Stimulated activated CD4-positive, alpha-beta T cell treated with anti-CD3 and anti-CD28 coated beads, Interleukin-12 subunit alpha, Interleukin-12 subunit beta, amount 100 ng/mL, for 4 hours (primary cell): ENCODE measurements around the gene TTC31.
"Not testable (repeated sequence)": the region's sequence is repeated elsewhere in the genome, so short reads cannot be mapped to it uniquely, and the experiment has no call there.

ENCODE experiments used
- DNase-seq: peaks from one replicate; pipeline ENCODE4 v3.0.0-alpha.2; 2020

The TTC31 gene

DNA sequence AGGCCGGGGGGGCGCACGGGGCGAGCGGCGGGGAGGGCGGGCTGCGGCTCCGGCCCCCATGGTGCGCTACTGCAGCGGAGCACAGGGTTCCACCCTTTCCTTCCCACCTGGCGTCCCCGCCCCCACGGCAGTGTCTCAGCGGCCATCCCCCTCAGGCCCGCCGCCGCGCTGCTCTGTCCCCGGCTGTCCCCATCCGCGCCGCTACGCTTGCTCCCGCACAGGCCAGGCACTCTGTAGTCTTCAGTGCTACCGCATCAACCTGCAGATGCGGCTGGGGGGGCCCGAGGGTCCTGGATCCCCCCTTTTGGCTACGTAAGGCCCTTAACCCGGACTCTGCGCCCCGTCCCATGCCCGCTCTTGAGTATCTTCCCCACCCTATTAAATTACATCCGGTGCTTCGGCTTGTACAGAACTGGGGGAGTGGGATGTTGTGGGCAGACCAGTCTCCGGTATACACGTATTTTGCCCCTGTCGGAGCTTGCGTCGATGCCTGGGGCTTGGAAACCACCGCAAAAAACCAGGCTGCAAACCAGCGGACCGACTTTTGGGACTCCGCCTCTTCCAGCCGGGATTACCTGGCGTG, 25.2 kb upstream of the TTC31 start:
- peak; percentile 79 for DNase-seq

- peak; percentile 96 for DNase-seq
These were observed 24.5 kb upstream of the TTC31 start, which contains the start of gene WBP1 for GRCh38 chr2:74458132-74458937. Gene WBP1 (plus strand): TSS chr2:74458438. CDS start chr2:74458603, 165 bp downstream.

- no peak for DNase-seq
These were observed 23.9 kb upstream of the TTC31 start for GRCh38 chr2:74458938-74459363.

GRCh38 chr2:74459503-74460118, 23.3 kb upstream of the TTC31 start:
- DNase-seq: not testable (repeated sequence)

- not testable (repeated sequence) for DNase-seq
These were observed 22.7 kb upstream of the TTC31 start for GRCh38 chr2:74460187-74460586.

- DNase-seq: no peak
These were observed 21.5 kb upstream of the TTC31 start for GRCh38 chr2:74461187-74462053.

DNA sequence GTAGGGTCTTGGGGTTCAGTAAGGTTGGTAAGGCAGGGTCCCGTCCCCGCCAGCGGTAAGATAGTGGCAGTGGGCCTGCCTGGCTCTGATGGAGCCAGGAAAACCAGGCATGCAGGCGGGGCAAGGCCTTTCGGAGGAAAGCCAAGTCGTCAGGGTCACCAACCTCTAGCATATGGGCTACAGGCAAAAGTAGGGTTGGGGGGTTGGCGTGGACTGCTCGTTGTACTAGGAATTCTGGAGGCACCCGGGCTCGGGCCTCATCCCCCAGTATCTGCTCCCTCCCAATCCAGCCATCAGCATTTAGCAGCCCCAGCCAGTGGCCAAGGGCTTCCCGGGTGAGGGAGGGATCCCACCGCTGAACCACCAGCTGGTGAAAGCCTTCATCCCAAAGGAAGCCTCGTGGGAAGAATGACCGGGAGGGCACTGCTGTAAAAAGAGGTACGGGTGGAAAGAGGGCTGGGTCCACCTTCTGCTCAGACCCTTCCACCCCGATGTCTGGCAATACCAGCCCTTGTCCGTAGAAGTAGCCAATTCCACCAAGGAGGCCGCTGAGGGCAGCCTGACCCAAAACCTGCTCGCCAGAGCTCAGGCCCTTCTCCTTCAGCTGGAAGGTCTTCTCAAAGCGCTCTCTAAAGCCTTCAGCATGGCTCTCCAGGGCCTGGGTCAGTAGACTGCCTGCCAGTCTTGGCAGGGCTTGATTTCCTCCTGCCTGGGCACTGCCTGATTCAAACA, 20.7 kb upstream of the TTC31 start:
- no peak for DNase-seq

GRCh38 chr2:74462786-74463105, 20.1 kb upstream of the TTC31 start:
- DNase-seq: no peak

GRCh38 chr2:74464406-74464805, 18.5 kb upstream of the TTC31 start:
- no peak for DNase-seq

DNA sequence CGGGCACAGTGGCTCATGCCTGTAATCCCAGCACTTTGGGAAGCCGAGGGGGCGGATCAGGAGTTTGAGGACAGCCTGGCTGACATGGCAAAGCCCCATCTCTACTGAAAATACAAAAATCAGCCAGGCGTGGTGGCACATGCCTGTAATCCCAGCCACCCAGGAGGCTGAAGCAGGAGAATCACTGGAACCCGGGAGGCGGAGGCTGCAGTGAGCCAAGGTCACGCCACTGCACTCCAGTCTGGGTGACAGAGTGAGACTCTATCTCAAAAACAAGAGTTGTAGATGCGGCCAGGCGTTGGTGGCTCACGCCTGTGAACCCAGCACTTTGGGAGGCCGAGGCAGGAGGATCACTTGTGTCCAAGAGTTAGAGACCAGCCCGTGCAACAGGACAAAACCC, 12.1 kb upstream of the TTC31 start:
- DNase-seq: not testable (repeated sequence)

DNA sequence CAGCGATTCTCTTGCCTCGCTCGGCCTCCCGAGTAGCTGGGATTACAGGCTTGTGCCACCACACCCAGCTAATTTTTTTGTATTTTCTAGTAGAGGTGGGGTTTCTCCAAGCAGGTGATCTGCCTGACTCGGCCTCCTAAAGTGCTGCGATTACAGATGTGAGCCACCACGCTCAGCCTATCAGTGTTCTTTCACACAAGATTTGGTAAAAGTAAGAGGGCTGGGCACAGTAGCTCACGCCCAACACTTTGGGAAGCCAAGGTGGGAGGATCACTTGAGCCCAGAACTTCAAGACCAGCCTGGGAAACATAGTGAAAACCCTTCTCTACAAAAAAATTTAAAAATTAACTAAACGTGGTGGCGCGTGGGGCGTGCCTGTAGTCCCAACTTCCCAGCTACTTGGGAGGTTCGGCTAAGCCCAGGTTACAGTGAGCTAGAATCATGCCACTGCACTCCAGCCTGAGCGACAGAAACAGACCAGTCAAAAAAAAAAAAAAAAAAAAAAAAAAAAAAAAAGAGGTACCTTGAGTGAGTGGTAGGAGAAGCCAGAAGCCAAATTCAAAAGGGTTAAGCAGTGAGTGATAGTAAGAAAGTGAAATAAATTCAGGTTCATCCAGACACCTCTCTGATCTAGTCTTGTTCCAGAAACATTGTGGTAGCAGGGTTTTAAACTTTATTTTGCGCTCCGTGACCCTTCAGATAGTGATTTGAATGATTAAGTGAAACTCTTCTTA, 11.4 kb upstream of the TTC31 start:
- DNase-seq: no peak

DNA sequence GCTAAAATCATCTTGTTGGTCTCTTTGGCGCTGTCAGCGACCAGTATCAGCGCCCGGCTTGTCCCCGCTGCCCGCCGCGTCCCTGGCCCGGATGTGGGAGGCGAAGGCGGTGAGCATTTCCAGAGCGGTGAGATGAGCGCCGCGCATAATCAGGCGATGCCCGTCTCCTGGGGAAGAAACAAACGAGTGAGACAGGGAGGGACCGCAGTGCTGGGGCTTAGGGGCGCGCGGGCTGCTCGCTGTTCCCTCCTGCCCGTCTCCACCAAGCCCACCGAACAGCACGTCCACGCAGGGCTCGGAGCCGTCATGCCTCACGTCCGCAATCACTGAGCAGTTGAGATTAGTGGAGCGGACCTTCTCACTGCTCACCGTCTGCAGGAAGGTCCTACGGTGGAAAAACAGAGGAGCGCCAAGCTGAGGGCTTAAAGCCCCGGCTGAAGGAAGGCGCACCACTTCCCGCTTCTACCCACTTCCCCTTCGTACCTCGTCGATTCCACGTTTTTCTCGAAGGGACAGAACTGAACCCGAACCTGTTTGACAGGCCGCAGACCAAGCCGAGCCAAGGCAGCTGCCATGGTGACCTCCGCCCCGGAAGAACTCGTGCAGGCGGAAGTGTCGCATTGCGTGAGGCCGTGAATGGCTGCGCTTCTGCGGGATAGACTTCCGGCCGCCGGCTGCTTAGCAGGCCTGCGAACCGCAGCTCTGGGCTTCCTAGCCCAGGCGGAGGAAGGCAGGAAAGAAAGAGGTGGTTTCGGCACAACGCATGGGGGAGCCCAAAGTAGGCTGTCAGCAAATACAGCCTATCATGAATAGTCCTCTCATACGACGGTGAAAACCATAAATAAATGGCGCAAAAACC, 10.6 kb upstream of the TTC31 start, which contains the start of gene MRPL53:
Gene MRPL53 (minus strand): TSS at position 595 of the 859 bp plus-strand sequence. CDS start 20 bp downstream, at position 575.
- peak; percentile 98 for DNase-seq

DNA sequence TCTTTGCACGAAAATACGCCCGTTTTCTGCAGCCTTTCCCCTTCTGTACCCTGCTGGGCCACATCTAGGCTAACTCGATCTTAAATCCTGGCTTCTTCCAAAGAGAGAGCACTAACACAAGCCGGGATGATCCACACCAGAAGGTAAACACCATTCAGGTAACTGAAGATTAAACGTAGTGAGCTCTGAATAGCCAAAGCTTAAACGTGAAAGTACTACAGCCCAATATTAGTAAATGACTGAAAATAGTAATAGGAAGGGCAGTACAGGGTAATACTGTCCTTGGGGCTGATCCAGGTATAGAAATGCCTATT, 10.0 kb upstream of the TTC31 start:
- no peak for DNase-seq

DNA sequence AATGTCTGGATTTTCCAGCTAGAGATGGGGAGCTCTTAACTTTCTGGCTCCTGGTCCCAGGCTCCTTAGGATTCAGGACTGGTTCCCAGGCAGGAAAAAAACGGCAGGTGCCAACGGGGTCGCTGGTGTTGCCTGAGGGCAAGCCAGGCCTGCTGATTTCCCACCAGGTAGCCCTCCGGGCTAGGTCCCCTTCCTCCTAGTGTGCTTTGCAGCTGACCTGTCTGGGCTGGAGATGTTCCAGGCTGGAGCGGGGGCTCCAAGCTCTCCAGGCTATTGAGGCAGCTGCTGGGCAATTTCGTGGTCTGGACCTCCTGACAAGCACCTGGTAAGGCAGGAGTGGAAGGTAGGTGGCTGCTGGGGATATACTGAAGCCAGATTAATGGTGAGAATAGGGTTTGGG, 8.4 kb upstream of the TTC31 start:
- no peak for DNase-seq

DNA sequence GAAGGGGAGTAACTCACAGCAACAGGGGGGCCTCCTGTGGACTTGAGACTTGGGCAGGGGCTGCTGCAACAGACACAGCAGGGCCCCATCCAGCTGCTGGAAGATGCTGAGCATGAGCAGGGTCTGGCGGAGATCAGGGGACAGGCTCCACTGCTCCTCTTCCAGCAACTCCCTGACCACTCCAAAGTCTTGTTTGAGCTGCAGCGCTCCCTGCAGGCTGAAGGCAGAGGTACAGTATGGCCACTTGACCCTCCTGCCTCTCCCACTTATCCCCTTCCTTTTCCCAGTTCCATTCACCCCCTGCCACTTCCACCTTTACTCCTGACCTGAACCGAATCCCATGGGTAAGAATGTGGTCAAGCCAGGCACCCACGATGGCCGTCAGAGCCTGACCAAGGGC, 8.0 kb upstream of the TTC31 start:
- no peak for DNase-seq

DNA sequence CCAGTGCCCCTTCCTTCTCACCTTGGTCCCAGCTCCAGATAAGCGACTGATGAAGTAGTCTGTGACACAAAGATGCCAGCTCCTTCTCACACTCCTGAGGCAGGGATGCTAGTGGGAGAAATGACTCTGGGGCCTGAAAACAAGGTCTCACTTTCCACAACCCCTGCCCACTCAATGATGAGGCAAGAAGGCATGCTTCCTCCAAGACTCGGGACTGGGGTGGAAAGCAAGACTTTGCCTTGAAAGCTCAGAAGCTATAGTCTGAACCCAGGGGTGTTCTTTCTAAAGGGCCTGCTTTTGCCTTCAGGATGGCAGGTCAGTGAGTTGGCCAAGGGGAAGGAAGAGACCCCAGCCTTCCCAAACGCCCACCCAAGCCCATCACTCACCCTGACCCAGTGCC, 1.4 kb upstream of the TTC31 start:
- DNase-seq: no peak

DNA sequence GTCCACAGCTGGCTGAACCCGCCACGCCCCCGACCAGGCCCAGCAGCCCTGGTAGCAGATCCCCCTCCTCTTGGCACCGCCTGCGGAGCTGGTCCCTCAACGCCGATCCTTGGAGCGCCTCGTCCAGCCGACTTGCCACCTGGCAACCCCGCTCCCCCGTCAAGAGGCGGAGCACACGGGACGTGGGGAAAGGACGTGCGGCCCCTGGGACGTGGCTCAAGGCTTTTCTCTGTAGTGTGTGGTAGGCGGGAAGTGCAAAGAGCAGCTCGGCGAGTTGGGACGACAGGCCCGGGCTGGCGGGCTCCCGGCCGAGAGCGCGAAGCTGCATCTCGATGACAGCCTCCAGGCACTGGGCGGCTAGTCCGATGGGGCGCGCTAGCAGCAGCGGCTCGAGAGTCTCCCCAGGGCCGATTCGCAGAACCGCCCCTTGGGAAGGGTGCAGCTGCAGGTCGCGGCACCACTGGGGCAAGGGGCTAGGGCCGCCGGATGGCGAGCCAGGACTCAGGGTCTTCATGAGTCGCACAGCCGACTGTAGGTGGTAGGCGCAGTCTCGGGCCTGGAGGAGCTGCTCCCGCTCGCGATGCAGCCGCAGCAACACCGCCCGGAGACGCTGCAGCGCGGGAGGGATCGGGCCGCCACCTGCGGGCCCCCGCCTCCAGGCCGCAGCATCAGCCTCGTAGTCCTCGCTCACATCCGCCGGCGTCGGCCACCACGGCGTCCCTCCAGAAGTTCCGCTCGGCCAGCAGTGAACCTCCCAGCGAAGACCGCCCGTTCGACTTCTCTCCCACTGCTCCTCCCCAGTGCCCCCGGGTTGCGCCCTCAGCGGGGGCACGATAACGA, 700 bp upstream of the TTC31 start:
- DNase-seq: peak; percentile 49

- not testable (repeated sequence) for DNase-seq
These were observed 839 bp downstream of the TTC31 start for GRCh38 chr2:74483675-74484164.

GRCh38 chr2:74486141-74486540, 3.3 kb downstream of the TTC31 start:
- DNase-seq: no peak
